GM19240 (cell line): ENCODE results near the gene ADAMTSL5.
A peak's percentile ranks its signal among the peaks of the same experiment; 100 is the strongest.
"Not testable (repeated sequence)": the region's sequence is repeated elsewhere in the genome, so short reads cannot be mapped to it uniquely, and the experiment has no call there.

Source experiments
- DNase-seq: peaks from one replicate; pipeline ENCODE4 v3.0.0; 2011; ENCODE audit warnings: low spot score; ENCODE audit not compliant: insufficient read length

The ADAMTSL5 gene

GRCh38 chr19:1513499-1514294, 878 bp upstream of the ADAMTSL5 start:
- DNase-seq, result peak; percentile 41

- DNase-seq, result no peak
Measured at GRCh38 chr19:1511318-1512317, 1.2 kb downstream of the ADAMTSL5 start.

GRCh38 chr19:1510807-1511206, 2.0 kb downstream of the ADAMTSL5 start:
- no peak for DNase-seq

- DNase-seq, result no peak
Measured at GRCh38 chr19:1510442-1510806, 2.4 kb downstream of the ADAMTSL5 start.

DNA sequence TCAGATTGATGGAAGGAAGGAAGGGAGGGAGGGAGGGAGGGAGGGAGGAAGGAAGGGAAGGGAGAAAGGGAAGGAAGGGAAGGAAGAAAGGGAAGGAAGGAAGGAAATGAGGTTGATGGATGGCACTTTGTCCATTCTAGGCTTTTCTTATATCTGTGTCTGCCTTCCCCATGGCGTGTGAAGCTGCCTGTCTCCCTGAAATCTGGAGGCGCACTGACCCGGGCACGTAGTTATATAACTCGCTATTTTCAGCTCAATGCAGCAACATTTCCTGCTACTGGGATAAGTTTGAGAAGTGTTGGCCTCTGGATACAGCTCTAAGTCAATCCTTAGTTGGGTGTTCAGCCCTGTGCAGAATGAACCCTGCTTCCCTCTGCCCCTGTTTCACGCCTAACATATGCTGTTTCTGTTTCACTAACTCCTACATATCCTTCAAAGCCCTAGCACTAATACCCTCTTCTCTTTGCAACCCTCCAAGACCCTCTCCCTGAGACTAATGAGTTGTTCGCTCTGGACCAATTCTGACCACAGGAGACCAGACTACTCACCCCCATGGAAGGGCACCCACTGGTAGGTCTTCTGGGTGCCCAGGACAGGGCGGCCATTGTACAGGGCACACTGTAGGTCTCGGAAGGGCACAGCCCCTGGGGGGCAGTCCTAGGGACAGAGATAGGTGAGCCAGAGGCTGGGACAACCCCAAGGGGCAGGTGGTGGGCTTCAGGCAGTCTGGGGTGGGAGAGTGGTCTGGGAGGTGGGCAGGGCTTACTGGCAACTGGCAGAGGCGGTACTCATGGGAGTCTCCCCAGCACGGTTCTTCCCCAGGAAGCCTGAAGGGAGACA, 3.0 kb downstream of the ADAMTSL5 start:
- DNase-seq, result no peak

DNA sequence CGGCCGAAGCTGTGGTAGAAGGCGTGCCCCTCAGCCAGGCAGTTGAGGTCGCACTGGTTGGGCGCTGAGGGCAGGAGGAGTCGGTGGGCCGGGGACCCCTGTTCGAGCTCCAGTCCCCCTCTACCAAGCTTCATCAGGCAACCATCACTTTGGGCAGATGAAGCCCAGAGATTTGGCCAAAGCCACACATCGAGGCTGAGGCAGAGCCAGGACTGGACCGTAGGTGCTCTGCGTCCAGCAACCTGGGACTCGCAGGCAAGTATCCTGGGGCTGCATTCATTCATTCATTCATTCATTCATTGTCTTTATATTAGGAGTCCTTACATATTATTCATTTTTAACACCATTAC, 4.3 kb downstream of the ADAMTSL5 start:
- no peak for DNase-seq

GRCh38 chr19:1507763-1508506, 4.9 kb downstream of the ADAMTSL5 start:
- peak; percentile 91 for DNase-seq

DNA sequence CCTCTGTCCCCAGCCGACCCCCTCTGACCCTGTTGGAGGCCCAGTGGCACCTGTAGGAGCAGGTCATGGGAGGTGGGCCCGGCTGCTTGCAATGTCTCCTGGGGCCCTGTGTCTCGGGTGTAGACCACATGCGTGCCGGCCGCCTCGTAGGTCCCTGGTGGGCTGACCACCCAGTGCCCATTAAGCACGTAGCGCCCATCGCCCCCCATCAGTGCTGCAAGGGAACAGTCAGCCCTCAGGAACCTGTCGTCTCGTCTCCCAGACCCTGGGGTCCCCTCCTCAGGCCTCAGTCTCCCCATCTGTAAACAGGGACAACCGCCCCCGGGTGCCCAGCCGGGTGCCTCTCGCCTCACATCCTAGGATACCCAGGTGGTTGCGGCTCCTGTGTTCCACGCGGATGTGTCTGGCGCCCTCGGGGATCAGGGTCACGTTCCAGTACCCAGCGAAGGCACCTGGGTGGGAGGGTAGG, 5.6 kb downstream of the ADAMTSL5 start:
- DNase-seq, result no peak

DNA sequence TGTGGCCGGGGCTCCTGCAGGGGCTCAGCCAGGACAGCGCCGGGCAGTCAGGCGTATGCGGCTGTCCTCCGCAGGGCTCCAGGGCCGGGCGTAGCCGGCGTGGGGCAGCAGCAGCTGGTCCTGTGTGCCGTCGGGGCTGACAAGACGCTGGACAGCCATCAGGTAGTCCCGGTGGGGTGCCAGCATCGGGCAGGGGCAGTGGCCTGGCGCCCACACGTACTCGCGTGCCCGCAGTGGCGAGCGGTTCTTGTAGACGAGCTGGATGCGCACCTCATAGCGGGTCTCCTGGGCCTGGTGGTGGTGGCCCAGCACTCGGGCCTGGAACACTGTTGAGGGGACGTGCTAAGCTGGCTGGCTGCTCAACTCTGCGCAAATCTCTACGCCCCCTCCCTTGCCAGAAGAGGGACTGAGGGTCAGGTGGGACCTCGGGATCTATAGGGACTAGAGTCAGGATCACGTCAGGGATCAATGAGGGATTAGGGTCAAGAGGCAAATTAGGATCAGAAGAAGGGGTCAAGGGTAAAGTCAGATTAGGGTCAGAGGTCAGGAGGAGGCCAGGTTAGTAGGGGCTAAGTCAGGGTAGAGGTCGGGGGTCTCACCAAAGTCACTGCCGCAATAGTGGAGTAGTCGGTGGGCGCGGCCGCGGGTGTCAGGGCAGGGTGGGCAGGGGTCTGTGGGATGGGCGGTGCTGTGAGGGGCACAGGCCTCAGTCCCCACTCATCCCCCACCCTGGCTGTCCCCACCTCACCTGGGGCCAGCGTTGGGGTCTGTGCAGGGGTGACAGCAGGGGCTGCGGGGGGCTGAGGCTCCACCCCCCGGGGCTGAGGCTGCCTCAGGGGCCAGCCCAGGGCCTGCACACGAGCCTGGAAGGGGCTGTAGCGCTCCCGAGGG, 6.6 kb downstream of the ADAMTSL5 start:
- DNase-seq, result no peak

DNA sequence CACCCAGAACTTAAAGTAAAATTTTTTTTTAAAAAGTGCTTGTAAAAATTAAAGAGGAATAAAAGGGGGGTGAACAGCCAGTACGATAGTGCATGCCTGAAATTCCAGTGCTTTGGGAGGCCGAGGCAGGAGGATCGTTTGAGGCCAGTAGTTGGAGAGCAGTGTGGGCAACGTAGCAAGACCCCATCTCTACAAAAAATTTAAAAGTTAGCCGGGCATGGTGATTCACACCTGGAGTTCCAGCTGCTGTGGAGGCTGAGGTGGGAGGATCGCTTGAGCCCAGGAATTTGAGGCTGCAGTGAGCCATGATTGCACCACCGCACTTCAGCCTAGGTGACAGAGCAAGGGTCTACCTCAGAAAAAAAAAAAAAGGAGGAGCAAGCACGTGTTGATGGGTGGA, 7.8 kb downstream of the ADAMTSL5 start:
- no peak for DNase-seq

DNA sequence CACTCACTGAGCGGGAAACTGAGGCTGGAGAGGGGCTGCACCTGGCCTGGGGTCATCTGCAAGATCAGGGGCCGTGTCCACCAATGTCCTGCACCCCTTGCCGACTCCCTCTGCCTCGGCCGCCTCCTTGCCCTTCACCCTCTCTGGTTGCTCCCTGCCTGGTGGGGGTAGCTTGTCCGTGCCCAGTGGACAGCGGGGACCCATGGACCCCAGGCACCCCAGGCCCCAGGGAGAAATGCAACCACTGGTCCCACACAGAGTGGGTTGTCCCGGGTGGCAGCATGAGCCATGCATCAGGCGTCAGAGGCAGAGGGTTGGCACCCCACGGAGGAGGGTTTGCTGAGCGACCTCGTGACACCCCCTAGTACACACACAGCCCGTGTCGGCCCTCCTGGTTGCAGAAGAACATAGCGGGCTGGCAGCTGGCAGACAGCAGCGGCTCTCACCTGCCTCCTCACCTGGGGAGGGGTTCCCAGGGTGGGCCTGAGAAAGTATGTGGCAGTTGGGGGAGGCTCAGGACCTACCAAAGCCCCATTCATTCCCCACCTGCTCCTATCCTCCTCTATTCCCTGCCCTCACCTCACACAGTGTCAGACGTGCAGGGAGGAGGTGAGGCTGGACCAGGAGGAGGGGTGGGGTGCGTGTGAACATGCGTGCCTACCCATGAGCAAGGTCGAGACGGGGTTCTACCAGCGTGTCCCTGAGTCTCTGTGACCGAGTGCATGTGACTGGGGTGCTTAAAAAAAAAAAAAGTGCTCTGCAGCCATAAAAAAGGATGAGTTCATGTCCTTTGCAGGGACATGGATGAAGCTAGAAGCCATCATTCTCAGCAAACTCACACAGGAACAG, 8.7 kb downstream of the ADAMTSL5 start:
- no peak for DNase-seq

- DNase-seq, result no peak
Measured at GRCh38 chr19:1503089-1503924, 9.5 kb downstream of the ADAMTSL5 start.

DNA sequence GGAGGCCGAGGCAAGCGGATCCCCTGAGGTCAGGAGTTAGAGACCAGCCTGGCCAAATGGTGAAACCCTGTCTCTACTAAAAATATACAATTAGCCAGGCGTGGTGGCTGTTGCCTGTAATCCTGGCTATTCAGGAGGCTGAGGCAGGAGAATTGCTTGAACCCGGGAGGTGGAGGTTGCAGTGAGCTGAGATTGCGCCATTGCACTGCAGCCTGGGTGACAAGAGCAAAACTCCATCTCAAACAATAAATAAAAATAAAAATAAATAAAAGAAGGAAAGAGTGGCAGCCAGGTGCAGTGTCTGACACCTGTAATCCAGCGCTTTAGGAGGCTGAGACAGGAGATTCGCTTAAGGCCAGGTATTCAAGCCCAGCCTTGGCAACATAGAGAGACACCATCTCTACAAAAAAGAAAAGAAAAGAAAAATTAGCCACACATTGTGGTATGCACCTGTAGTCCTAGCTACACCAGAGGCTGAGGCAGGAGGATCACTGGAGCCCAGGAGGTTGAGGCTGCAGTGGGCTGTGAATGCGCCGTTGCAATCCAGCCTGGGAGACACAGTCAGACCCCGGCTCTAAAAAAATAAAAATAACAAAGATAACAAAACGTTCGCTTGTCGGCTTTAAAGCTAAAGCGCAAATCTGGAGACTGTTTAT, 10.3 kb downstream of the ADAMTSL5 start:
- no peak for DNase-seq

GRCh38 chr19:1501200-1501595, 11.6 kb downstream of the ADAMTSL5 start:
- DNase-seq, result no peak

- not testable (repeated sequence) for DNase-seq
Measured at GRCh38 chr19:1499231-1499630, 13.6 kb downstream of the ADAMTSL5 start.

GRCh38 chr19:1497578-1498235, 15.1 kb downstream of the ADAMTSL5 start:
- DNase-seq, result no peak
